ENCODE measurements around the gene MAPK1IP1L.

Gene MAPK1IP1L

DNA sequence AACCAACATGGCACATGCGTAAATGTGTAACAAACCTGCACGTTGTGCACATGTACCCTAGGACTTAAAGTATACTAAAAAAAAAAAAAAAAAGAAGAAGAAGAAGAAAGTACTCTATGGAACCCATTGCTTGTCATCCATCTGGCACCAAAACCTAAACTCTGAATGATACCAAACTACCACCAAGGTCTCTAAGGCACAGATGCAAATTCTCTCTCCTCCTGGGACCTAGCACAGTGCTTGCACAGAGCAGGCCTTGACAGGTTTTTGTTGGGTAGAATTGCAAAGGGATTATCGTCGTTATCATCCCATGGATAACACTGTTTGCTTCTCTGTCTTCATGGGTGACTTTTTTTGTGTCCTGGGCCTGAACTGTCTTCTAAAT is 64.4 kb downstream of the MAPK1IP1L start:
- Histone ChIP-seq H3K4me3 (replicated peaks; ENCODE audit: insufficient read depth, low read length) (no peak overlapping the region), H3K27ac (replicated peaks) (peak overlapping the region; percentile 73), H3K27me3 (ENCODE audit: insufficient read depth, poor library complexity, severe bottlenecking) (no peaks in the 10 kb centered on the region)
- TF ChIP-seq, protein P1, sequence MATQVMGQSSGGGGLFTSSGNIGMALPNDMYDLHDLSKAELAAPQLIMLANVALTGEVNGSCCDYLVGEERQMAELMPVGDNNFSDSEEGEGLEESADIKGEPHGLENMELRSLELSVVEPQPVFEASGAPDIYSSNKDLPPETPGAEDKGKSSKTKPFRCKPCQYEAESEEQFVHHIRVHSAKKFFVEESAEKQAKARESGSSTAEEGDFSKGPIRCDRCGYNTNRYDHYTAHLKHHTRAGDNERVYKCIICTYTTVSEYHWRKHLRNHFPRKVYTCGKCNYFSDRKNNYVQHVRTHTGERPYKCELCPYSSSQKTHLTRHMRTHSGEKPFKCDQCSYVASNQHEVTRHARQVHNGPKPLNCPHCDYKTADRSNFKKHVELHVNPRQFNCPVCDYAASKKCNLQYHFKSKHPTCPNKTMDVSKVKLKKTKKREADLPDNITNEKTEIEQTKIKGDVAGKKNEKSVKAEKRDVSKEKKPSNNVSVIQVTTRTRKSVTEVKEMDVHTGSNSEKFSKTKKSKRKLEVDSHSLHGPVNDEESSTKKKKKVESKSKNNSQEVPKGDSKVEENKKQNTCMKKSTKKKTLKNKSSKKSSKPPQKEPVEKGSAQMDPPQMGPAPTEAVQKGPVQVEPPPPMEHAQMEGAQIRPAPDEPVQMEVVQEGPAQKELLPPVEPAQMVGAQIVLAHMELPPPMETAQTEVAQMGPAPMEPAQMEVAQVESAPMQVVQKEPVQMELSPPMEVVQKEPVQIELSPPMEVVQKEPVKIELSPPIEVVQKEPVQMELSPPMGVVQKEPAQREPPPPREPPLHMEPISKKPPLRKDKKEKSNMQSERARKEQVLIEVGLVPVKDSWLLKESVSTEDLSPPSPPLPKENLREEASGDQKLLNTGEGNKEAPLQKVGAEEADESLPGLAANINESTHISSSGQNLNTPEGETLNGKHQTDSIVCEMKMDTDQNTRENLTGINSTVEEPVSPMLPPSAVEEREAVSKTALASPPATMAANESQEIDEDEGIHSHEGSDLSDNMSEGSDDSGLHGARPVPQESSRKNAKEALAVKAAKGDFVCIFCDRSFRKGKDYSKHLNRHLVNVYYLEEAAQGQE (IDR thresholded peaks at IDR 0.05; ENCODE audit: insufficient replicate concordance, low read depth): no peak
- TF ChIP-seq, protein P2, sequence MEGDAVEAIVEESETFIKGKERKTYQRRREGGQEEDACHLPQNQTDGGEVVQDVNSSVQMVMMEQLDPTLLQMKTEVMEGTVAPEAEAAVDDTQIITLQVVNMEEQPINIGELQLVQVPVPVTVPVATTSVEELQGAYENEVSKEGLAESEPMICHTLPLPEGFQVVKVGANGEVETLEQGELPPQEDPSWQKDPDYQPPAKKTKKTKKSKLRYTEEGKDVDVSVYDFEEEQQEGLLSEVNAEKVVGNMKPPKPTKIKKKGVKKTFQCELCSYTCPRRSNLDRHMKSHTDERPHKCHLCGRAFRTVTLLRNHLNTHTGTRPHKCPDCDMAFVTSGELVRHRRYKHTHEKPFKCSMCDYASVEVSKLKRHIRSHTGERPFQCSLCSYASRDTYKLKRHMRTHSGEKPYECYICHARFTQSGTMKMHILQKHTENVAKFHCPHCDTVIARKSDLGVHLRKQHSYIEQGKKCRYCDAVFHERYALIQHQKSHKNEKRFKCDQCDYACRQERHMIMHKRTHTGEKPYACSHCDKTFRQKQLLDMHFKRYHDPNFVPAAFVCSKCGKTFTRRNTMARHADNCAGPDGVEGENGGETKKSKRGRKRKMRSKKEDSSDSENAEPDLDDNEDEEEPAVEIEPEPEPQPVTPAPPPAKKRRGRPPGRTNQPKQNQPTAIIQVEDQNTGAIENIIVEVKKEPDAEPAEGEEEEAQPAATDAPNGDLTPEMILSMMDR (IDR thresholded peaks at IDR 0.05; ENCODE audit: insufficient read depth, low read length): no peak
- TF ChIP-seq POLR2AphosphoS5 (IDR thresholded peaks at IDR 0.05; ENCODE audit: low read depth) (no peak), SPI1 (IDR thresholded peaks at IDR 0.05; ENCODE audit: borderline replicate concordance, low read depth) (no peak), GABPA (IDR thresholded peaks at IDR 0.05; ENCODE audit: low read depth) (no peak)
- DNase-seq (ENCODE audit: low read depth in 1 of 2, low spot score in 1 of 2): no peak

- Histone ChIP-seq H3K27me3 (ENCODE audit: insufficient read depth, poor library complexity, severe bottlenecking) (no peaks in the 10 kb centered on the region), H3K27ac (replicated peaks) (peak overlapping the region; percentile 73), H3K4me3 (replicated peaks; ENCODE audit: insufficient read depth, low read length) (no peak overlapping the region)
- DNase-seq (ENCODE audit: low read depth in 1 of 2, low spot score in 1 of 2): peak in 1 of 2 experiments; percentile 48
- TF ChIP-seq SPI1 (IDR thresholded peaks at IDR 0.05; ENCODE audit: borderline replicate concordance, low read depth) (no peak), GABPA (IDR thresholded peaks at IDR 0.05; ENCODE audit: low read depth) (no peak), POLR2AphosphoS5 (IDR thresholded peaks at IDR 0.05; ENCODE audit: low read depth) (no peak)
- TF ChIP-seq, protein P1 (IDR thresholded peaks at IDR 0.05; ENCODE audit: insufficient replicate concordance, low read depth): no peak
- TF ChIP-seq, protein P2 (IDR thresholded peaks at IDR 0.05; ENCODE audit: insufficient read depth, low read length): no peak
Measured at GRCh38 chr14:55116246-55117030, 65.0 kb downstream of the MAPK1IP1L start.

DNA sequence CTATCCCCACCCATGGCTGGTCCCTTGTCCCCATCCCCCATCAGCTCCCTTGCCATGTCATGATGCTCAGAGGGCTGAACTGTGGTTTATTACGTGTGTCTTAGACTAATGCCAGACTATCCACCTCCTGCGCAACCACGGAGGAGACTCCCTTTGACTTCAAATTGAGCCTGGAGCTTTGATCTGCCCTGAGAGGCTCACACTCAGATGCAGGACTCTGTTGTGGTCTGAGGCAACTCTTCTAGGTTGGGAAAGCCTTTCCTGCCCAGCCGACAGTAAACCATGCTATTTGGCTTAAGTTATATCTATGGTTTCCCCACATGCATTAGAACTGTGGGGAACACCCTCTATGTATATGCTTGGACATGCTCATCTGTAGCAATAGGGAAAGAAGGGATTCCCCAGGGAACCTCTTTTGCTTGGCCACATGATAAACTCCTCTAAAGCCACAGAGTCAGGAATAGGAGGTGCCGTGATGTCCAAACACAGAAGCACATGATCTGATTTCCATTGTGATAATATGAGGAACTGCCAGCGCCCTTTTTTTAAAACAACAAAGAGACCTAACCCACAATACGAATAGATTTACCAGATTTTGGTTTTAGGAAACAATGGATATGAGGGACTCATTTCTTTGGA is 66.5 kb downstream of the MAPK1IP1L start:
- TF ChIP-seq GABPA (IDR thresholded peaks at IDR 0.05; ENCODE audit: low read depth) (no peak), SPI1 (IDR thresholded peaks at IDR 0.05; ENCODE audit: borderline replicate concordance, low read depth) (peak; percentile 91), POLR2AphosphoS5 (IDR thresholded peaks at IDR 0.05; ENCODE audit: low read depth) (peak; percentile 75)
- TF ChIP-seq, protein P2 (IDR thresholded peaks at IDR 0.05; ENCODE audit: insufficient read depth, low read length): no peak
- H3K4me3 ChIP-seq (replicated peaks; ENCODE audit: insufficient read depth, low read length): no peak overlapping the region
- peak overlapping the region; percentile 73 for H3K27ac ChIP-seq (replicated peaks)
- H3K27me3 ChIP-seq (ENCODE audit: insufficient read depth, poor library complexity, severe bottlenecking): no peaks in the 10 kb centered on the region
- peak in 1 of 2 experiments; percentile 97 for DNase-seq (ENCODE audit: low read depth in 1 of 2, low spot score in 1 of 2)
